OCI-LY1 (cell line): ENCODE data around the gene TMEM242.

Experiments
- H2AFZ ChIP-seq: fragments of 200-600 bp; sonication (generic), shearing (Covaris generic); 2 replicates; pipeline ENCODE4 v1.6.0; 2014; ENCODE audit warnings: antibody characterized with exemption, mild to moderate bottlenecking, low read length
- H3F3A ChIP-seq: fragments of 200-600 bp; sonication (generic), shearing (Covaris generic); 2 replicates; pipeline ENCODE4 v1.6.0; 2014; ENCODE audit warnings: mild to moderate bottlenecking, antibody characterized with exemption, low read length, moderate library complexity; ENCODE audit not compliant: insufficient read depth
- H3K27ac ChIP-seq: fragments of 200-600 bp; sonication (generic); 2 replicates; pipeline ENCODE4 v1.5.1; 2014; ENCODE audit warnings: low read length, mixed run types, mild to moderate bottlenecking, low read depth; ENCODE audit not compliant: poor library complexity, severe bottlenecking
- H3K27me3 ChIP-seq: fragments of 200-600 bp; sonication (generic); 2 replicates; pipeline ENCODE4 v1.6.0; 2014; ENCODE audit warnings: antibody characterized with exemption, mild to moderate bottlenecking, low read length, moderate library complexity; ENCODE audit not compliant: insufficient read depth
- H3K36me3 ChIP-seq: fragments of 200-600 bp; sonication (generic); 2 replicates; pipeline ENCODE4 v1.6.1; 2014; ENCODE audit warnings: mild to moderate bottlenecking, antibody characterized with exemption, low read length, moderate library complexity, mixed read lengths; ENCODE audit not compliant: insufficient read depth
- H3K4me1 ChIP-seq: fragments of 200-600 bp; sonication (generic); 2 replicates; pipeline ENCODE4 v1.5.1; 2014; ENCODE audit warnings: mild to moderate bottlenecking, low read length, moderate library complexity; ENCODE audit not compliant: insufficient read depth, severe bottlenecking
- H3K4me2 ChIP-seq: fragments of 200-600 bp; sonication (generic), shearing (Covaris generic); 2 replicates; pipeline ENCODE4 v1.6.1; 2014; ENCODE audit warnings: low read length
- H3K4me3 ChIP-seq: fragments of 200-600 bp; sonication (generic); 2 replicates; pipeline ENCODE4 v1.5.1; 2014; ENCODE audit warnings: low read length, low read depth, mild to moderate bottlenecking, mixed read lengths; ENCODE audit not compliant: poor library complexity, severe bottlenecking
- H3K79me2 ChIP-seq: fragments of 200-600 bp; shearing (Covaris generic); 2 replicates; pipeline ENCODE4 v1.6.1; 2016; ENCODE audit warnings: mixed run types, low read length, mixed read lengths; ENCODE audit not compliant: insufficient read depth
- H3K9ac ChIP-seq: fragments of 200-600 bp; sonication (generic), shearing (Covaris generic); 2 replicates; pipeline ENCODE4 v1.6.1; 2014; ENCODE audit warnings: mild to moderate bottlenecking, low read length, mixed read lengths
- H3K9me2 ChIP-seq: fragments of 200-600 bp; sonication (generic), shearing (Covaris generic); 2 replicates; pipeline ENCODE4 v1.6.1; 2014; ENCODE audit warnings: low read depth, mild to moderate bottlenecking, low read length, mixed read lengths
- H3K9me3 ChIP-seq: fragments of 200-600 bp; shearing (Covaris generic); 2 replicates; pipeline ENCODE4 v1.6.1; 2014; ENCODE audit warnings: low read length, mixed read lengths
- H4K20me1 ChIP-seq: fragments of 200-600 bp; sonication (generic), shearing (Covaris generic); 2 replicates; pipeline ENCODE4 v1.6.0; 2016; ENCODE audit warnings: mild to moderate bottlenecking, low read length; ENCODE audit not compliant: insufficient read depth
- CTCF ChIP-seq: fragments of 200-600 bp; sonication (generic), shearing (Covaris generic); IDR thresholded peaks from 2 replicates; pipeline ENCODE4 v1.5.1; 2017; ENCODE audit warnings: mild to moderate bottlenecking, antibody characterized with exemption, low read length, moderate library complexity, mixed read lengths
- EZH2 ChIP-seq: fragments of 200-600 bp; sonication (generic), shearing (Covaris generic); IDR thresholded peaks from 2 replicates; pipeline ENCODE4 v1.8.0; 2017; ENCODE audit warnings: borderline replicate concordance, mixed run types, mild to moderate bottlenecking, antibody characterized with exemption, low read length, moderate library complexity, mixed read lengths

TMEM242 gene

GRCh38 chr6:157280947-157281346 lies 42.4 kb downstream of the TMEM242 start:
- no peaks in the 10 kb centered on the region for H3K4me1 ChIP-seq
- no peak overlapping the region for H3K4me3 ChIP-seq
- no peaks in the 10 kb centered on the region for H4K20me1 ChIP-seq
- H3K36me3 ChIP-seq: no peaks in the 10 kb centered on the region
- no peaks in the 10 kb centered on the region for H3K79me2 ChIP-seq
- H3K9ac ChIP-seq: no peak overlapping the region
- H3K9me2 ChIP-seq: no peaks in the 10 kb centered on the region
- no peak overlapping the region for H3K27ac ChIP-seq
- no peak overlapping the region for H2AFZ ChIP-seq
- H3F3A ChIP-seq: no peaks in the 10 kb centered on the region
- no peaks in the 10 kb centered on the region for H3K9me3 ChIP-seq
- TF ChIP-seq CTCF (no peak), EZH2 (no peak)
- H3K27me3 ChIP-seq: no peaks in the 10 kb centered on the region
- H3K4me2 ChIP-seq: no peak overlapping the region

GRCh38 chr6:157280157-157280556 lies 43.2 kb downstream of the TMEM242 start:
- no peak overlapping the region for H3K9ac ChIP-seq
- H3K27me3 ChIP-seq: no peaks in the 10 kb centered on the region
- no peaks in the 10 kb centered on the region for H3K9me2 ChIP-seq
- H4K20me1 ChIP-seq: no peaks in the 10 kb centered on the region
- no peak for TF ChIP-seq CTCF
- no peak for TF ChIP-seq EZH2
- H3K27ac ChIP-seq: no peak overlapping the region
- H2AFZ ChIP-seq: no peak overlapping the region
- peaks cover 4% of the 10 kb centered on the region for H3K4me1 ChIP-seq
- H3K79me2 ChIP-seq: no peaks in the 10 kb centered on the region
- no peaks in the 10 kb centered on the region for H3K36me3 ChIP-seq
- H3K4me3 ChIP-seq: no peak overlapping the region
- H3K4me2 ChIP-seq: no peak overlapping the region
- no peaks in the 10 kb centered on the region for H3F3A ChIP-seq
- H3K9me3 ChIP-seq: no peaks in the 10 kb centered on the region

- H3K9me3 ChIP-seq: no peaks in the 10 kb centered on the region
Observed at GRCh38 chr6:157278171-157278570, 45.1 kb downstream of the TMEM242 start.

More at GRCh38 chr6:157278171-157278570, 45.1 kb downstream of the TMEM242 start:
- no peaks in the 10 kb centered on the region for H3K27me3 ChIP-seq
- no peaks in the 10 kb centered on the region for H3F3A ChIP-seq
- no peak overlapping the region for H3K4me2 ChIP-seq
- peaks cover 21% of the 10 kb centered on the region for H3K4me1 ChIP-seq
- no peaks in the 10 kb centered on the region for H3K9me2 ChIP-seq
- no peaks in the 10 kb centered on the region for H3K36me3 ChIP-seq
- no peak overlapping the region for H3K9ac ChIP-seq
- TF ChIP-seq EZH2 (no peak), CTCF (no peak)
- H3K27ac ChIP-seq: no peak overlapping the region
- H4K20me1 ChIP-seq: no peaks in the 10 kb centered on the region
- H3K4me3 ChIP-seq: no peak overlapping the region
- no peaks in the 10 kb centered on the region for H3K79me2 ChIP-seq
- H2AFZ ChIP-seq: no peak overlapping the region
